Measurements from ENCODE around the gene NAP1L4. TPM values are rescaled to one million over a fixed set of nuclear protein-coding genes. Genes with fewer than 3 reads are reported as not detected.
"Not testable (repeated sequence)": the region's sequence is repeated elsewhere in the genome, so short reads cannot be mapped to it uniquely, and the experiment has no call there.

Gene NAP1L4
- total RNA-seq, 2 experiments from 2014 or later: 240 to 245 TPM

DNA sequence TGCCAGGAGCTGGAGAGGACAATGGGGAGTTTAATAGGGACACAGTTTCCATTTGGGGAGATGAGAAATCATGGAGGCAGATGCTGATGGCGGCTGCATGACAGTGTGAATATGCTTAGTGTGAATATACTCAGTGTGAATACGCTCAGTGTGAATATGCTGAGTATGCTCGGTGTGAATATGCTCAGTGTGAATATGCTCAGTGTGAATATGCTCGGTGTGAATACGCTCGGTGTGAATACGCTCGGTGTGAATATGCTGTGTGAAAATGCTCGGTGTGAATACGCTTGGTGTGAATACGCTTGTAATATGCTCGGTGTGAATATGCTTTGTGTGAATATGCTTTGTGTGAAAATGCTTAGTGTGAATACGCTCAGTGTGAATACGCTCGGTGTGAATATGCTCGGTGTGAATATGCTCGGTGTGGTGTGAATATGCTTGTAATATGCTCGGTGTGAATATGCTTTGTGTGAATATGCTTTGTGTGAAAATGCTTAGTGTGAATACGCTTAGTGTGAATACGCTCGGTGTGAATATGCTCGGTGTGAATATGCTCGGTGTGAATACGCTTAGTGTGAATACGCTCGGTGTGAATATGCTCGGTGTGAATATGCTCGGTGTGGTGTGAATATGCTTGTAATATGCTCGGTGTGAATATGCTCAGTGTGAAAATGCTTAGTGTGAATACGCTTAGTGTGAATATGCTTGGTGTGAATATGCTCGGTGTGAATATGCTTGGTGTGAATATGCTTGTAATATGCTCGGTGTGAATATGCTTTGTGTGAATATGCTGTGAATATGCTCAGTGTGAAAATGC lies 54.3 kb downstream of the NAP1L4 start:
- H3K36me3 Mint-ChIP-seq (ENCODE audit: low read depth): peaks cover 14% of the 10 kb centered on the region
- DNase-seq; H3K27me3 Mint-ChIP-seq (ENCODE audit: low read depth); H3K4me3 Mint-ChIP-seq; H3K27ac Mint-ChIP-seq; CTCF ChIA-PET; intact Hi-C loops (cut with micrococcal nuclease): not testable (repeated sequence)
- peaks cover 24% of the 10 kb centered on the region for H3K9me3 Mint-ChIP-seq
- peaks cover 10% of the 10 kb centered on the region for H3K4me1 Mint-ChIP-seq (ENCODE audit: low read depth)

DNA sequence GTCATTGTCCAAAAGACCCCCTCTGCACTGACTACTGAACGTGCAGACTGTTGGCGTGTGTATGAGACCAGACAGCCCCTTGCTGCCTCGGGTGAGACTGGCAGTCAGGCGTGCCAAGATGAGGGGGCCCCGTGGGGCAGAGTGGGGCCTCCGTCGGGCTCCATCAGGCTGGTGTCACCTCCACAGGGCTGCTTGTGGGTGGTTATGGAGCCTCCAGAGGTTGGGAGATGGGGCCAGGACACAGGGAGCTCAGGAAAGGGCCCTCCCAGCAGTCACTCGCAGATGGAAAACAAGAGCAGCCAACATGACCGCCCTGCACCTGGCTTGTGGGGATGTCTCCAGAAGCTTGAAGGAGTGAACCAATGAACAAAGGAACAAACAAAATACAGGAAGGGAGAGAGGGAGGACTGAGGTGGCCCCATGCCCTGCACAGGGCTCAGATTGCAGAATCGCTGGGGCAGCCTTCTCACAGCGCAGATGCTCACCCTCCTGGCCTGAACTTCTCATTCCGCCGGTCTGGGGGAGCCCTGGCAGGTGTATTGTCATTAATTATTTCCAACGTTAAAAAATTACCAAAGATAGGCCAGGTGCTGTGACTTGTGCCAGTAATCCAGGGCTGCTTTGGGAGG lies 57.4 kb downstream of the NAP1L4 start:
- Mint-ChIP-seq H3K9me3 (peaks cover 23% of the 10 kb centered on the region), H3K27ac (no peak overlapping the region), H3K36me3 (ENCODE audit: low read depth) (peaks cover 14% of the 10 kb centered on the region), H3K4me3 (no peak overlapping the region), H3K27me3 (ENCODE audit: low read depth) (peaks cover 4% of the 10 kb centered on the region), H3K4me1 (ENCODE audit: low read depth) (peaks cover 14% of the 10 kb centered on the region)
- intact Hi-C loops (cut with micrococcal nuclease): no loop called here
- no peak for DNase-seq
- CTCF ChIA-PET: interaction anchor here (1.0 to 1.6 kb wide), 3 partner anchors 9 to 157 kb away, joined by 4 to 5 read pairs (median 4); no protein-coding TSS in a partner anchor

DNA sequence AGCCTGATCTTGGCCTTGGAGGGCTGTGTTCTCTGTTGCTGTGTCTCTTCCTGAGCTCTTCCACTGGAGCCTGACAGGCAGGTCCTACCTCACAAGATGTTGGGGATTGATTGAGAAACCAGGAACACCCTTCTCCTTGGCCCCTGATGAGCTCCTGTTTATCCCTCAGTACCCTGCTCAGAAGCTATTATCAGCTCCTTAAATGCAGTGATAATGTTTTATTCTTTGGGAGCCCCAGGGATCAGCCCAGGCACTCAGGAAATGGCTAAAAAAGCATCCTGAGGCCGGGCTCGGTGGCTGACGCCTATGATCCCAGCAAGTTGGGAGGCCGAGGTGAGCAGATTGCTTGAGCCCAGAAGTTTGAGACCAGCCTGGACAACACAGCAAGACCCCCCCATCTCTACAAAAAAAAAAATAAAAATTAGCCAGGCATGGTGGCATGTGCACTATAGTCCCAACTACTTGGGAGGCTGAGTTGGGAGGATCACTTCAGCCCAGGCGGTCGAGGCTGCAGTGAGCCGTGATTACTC lies 58.0 kb downstream of the NAP1L4 start:
- intact Hi-C loops (cut with micrococcal nuclease): no loop called here
- H3K27ac Mint-ChIP-seq: no peak overlapping the region
- peaks cover 10% of the 10 kb centered on the region for H3K36me3 Mint-ChIP-seq (ENCODE audit: low read depth)
- no peak overlapping the region for H3K4me3 Mint-ChIP-seq
- DNase-seq: no peak
- CTCF ChIA-PET: interaction anchor here (1.0 to 1.6 kb wide), 4 partner anchors 9 to 157 kb away, joined by 4 to 5 read pairs (median 4); a partner anchor contains a TSS
- peaks cover 15% of the 10 kb centered on the region for H3K4me1 Mint-ChIP-seq (ENCODE audit: low read depth)
- peaks cover 5% of the 10 kb centered on the region for H3K27me3 Mint-ChIP-seq (ENCODE audit: low read depth)
- H3K9me3 Mint-ChIP-seq: peaks cover 18% of the 10 kb centered on the region

DNA sequence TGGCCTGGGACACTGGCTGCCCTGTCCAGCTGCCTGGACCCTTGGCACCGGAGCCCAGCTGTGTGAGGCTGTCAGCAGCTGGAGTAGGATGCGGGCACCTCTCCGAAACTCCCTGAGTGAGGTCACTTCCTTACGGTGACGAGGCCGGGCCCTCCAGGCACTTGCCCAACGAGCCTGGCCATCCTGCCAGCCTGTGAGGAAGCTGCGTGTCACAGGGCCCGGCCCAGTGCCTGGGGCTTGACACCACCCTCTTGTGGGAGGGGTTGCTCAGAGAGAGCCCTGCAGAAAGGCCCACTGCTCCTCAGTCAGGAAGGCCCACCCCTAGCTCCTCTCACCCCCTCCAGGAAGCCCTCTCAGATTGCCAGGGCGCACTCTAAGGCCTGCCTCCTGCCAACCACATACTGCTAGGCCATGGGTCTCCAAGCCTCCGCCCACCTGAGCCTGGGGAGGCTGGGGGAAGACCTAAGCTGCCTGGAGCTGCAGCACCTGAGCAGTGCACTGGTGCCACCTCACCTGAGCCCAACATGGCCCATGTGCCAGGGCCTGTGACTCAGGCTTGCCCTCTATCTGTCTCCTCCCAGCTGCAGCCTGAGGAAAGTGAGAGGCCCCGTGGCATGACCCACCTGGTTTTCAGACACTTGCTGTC lies 58.6 kb downstream of the NAP1L4 start:
- Mint-ChIP-seq H3K9me3 (peaks cover 12% of the 10 kb centered on the region), H3K27me3 (ENCODE audit: low read depth) (peaks cover 7% of the 10 kb centered on the region), H3K4me1 (ENCODE audit: low read depth) (peaks cover 17% of the 10 kb centered on the region), H3K27ac (no peak overlapping the region), H3K36me3 (ENCODE audit: low read depth) (peaks cover 4% of the 10 kb centered on the region), H3K4me3 (no peak overlapping the region)
- CTCF ChIA-PET: interaction anchor here (1.0 to 1.6 kb wide), 4 partner anchors 10 to 158 kb away, joined by 4 to 5 read pairs (median 4); a partner anchor contains a TSS
- intact Hi-C loops (cut with micrococcal nuclease): no loop called here
- DNase-seq: peak; percentile 72

DNA sequence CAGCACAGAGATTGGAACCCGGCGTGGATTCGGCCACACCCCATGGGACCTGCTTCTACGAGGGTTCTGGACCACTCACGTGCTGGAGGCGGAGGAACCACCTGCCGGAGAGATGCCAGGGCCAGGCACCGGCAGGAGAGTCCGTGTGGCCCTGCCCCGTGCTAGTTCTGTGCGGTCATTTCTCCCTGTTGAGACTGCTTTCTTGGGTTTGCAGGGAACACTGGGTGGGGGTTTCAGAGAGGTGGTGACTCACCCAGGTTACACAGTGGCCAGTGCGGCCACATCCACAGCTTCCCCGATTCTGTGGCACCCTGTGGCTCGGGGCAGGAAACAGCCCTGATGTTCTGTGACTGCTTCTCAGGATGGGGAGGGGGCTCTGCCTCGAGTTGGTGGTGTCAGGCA lies 59.3 kb downstream of the NAP1L4 start:
- intact Hi-C loops (cut with micrococcal nuclease): no loop called here
- peaks cover 13% of the 10 kb centered on the region for H3K27me3 Mint-ChIP-seq (ENCODE audit: low read depth)

DNA sequence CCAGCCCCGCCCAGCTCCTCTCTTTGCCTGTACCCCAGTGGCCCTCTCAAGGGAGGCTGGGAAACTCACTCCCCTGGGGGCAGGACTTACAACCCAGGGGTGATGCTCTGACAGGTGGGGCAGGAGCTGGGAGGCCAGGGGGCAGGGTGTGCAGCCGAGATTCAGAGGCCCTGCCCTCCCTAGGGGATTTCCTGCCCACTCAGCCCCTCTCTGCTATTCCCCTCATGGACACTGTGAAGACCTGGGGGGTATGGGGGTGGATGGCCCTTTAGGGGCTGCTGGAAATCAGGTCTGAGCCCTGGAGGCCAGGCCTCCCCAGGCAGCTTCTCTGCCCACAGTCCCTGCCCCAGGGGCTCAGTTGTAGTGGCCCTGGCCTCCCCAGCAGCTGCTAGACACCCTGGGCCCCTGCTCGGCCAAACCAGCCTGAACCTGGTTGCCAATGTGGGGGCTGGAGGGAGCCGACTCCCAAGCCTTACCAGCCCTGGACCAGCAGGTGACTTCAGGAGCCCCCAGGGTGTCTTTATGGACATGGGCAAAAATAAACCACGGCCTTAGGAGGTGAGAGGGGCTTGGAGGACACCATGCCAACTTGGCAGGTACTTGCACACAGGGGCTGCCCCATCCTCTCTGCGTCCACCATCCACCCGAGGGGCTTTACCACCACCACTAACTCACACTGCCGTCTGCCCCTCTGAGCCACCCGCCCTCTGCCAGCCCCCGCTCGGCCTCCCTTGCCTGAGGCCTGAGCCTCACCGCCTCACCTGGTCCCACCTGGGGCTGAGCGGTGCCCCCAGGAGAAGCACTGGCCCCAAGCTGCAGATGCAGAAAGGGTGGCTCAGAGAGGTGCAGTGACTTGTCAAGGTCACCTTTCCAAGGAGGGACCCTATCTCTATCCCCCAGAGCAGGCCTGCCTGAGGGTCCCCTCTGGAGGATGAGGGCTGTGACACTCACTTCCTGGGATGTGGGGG lies 60.1 kb downstream of the NAP1L4 start:
- peaks cover 18% of the 10 kb centered on the region for H3K27me3 Mint-ChIP-seq (ENCODE audit: low read depth)
- intact Hi-C loops (cut with micrococcal nuclease): no loop called here
- no peaks in the 10 kb centered on the region for H3K36me3 Mint-ChIP-seq (ENCODE audit: low read depth)
- peaks cover 24% of the 10 kb centered on the region for H3K4me1 Mint-ChIP-seq (ENCODE audit: low read depth)
- DNase-seq: no peak
- no peak overlapping the region for H3K27ac Mint-ChIP-seq
- CTCF ChIA-PET: interaction anchor here (1.7 to 2.2 kb wide), 2 partner anchors 13 to 159 kb away, joined by 3 to 17 read pairs; no protein-coding TSS in a partner anchor
- H3K9me3 Mint-ChIP-seq: no peaks in the 10 kb centered on the region
- no peak overlapping the region for H3K4me3 Mint-ChIP-seq

More for the DNA sequence above, 59.3 kb downstream of the NAP1L4 start:
- H3K4me1 Mint-ChIP-seq (ENCODE audit: low read depth): peaks cover 22% of the 10 kb centered on the region
- no peak overlapping the region for H3K4me3 Mint-ChIP-seq
- CTCF ChIA-PET: interaction anchor here (1.0 to 1.7 kb wide), 3 partner anchors 11 to 30 kb away, joined by 3 to 4 read pairs (median 4); a partner anchor contains a TSS
- H3K9me3 Mint-ChIP-seq: peaks cover 5% of the 10 kb centered on the region
- H3K27ac Mint-ChIP-seq: no peak overlapping the region
- DNase-seq: no peak
- peaks cover 2% of the 10 kb centered on the region for H3K36me3 Mint-ChIP-seq (ENCODE audit: low read depth)

DNA sequence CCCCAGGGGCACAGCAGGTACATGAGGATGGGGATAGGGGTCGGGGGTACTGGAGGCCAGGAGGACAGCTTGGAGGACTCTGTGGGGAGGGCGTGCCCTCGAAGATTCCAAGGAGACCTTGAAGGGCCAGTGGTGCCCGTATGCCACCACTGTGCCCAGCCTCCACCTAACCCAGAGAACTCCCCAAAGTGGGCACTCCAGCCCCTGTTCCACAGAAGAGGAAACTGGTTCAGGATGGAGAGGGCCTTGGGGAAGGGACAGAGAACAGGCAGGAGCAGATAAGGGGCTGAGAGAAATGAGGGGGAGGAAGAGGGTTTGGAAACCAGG lies 60.7 kb downstream of the NAP1L4 start:
- intact Hi-C loops (cut with micrococcal nuclease): no loop called here
- Mint-ChIP-seq H3K27me3 (ENCODE audit: low read depth) (peaks cover 19% of the 10 kb centered on the region), H3K4me3 (no peak overlapping the region), H3K27ac (no peak overlapping the region), H3K4me1 (ENCODE audit: low read depth) (peaks cover 24% of the 10 kb centered on the region), H3K9me3 (no peaks in the 10 kb centered on the region), H3K36me3 (ENCODE audit: low read depth) (no peaks in the 10 kb centered on the region)
- CTCF ChIA-PET: interaction anchor here (1.7 to 2.2 kb wide), 2 partner anchors 14 to 159 kb away, joined by 3 to 17 read pairs; no protein-coding TSS in a partner anchor
- no peak for DNase-seq

DNA sequence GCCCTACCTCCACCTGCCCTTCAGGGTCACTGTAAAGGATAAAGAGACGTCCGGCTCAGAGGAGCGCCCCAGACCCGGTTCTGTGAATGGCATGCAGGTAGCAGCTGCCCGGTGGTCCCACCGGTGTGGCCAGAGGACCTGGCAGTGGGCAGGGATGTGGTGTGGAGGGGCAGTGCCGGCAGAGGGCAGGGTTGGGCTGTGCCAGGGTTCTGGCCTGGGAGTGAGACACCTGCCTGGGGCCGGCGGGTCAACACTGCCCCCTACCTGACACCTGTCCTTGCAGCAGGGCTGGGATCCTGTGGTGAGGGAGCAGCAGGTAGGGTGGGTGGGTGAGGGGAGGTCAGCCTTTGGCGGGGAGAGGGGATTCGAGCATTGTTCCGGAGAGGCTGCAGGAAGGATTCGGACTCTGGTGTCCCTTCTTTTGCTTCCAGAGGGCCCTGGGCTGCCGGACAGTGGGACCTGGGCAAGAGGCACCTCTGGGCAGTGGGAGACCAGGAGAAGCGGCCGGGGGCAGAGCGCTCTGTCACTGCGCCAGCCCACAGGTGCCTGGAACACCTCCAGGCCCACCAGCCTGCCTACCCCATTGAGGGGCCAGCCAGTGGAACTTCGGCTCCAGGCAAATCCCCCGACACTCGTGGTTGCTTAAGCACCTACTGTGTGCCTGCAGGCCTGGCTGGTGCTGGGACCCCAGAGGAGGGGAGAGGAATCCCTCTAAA lies 61.3 kb downstream of the NAP1L4 start:
- Mint-ChIP-seq H3K36me3 (ENCODE audit: low read depth) (no peaks in the 10 kb centered on the region), H3K4me3 (peak overlapping the region; percentile 66), H3K4me1 (ENCODE audit: low read depth) (peaks cover 24% of the 10 kb centered on the region), H3K27me3 (ENCODE audit: low read depth) (peaks cover 20% of the 10 kb centered on the region), H3K27ac (peak overlapping the region; percentile 72), H3K9me3 (no peaks in the 10 kb centered on the region)
- intact Hi-C loops (cut with micrococcal nuclease): loop anchor here (1.0 kb wide), 4 partner anchors 39 to 399 kb away; partner anchors contain the start of gene NAP1L4
- DNase-seq: peak; percentile 83
- CTCF ChIA-PET: interaction anchor here (1.1 to 2.2 kb wide), 9 partner anchors 9 to 398 kb away, joined by 3 to 18 read pairs (median 3); no protein-coding TSS in a partner anchor

DNA sequence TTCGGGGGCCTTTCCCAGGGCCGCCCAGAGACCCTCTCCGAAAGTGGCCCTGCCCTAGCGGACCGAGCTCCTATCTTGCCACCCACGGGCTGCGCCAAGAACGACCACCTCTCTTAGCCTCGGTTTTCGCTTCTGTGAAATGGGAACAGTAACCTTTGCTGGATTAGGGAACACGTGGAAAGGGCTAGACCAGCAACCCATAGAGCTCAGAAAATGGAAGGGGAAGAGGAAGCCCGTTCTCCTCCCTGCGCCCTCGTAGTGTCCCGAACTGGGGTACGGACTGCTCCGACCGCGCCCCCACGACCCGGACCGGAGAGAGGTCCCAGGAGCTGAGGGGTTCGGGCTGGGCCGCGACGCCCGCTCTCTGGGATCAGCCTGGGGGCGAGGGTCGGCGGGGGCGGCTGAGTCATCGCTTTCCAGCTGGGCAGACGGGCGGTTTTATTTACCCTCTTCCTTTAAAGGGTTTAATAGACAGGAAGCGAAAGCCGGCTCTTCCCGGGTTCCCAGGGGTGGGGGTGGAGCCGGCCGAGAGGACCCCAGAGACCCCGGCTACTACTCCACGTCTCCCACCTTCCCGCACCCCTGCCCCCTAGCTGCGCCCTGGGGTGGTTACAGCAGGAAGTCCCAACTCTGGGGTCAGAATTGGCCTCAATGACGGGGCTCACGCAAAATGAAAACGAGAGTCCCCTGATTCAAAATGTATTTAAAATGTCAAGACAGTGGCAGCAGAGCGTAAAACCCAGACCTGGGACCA lies 62.0 kb downstream of the NAP1L4 start:
- DNase-seq: peak; percentile 66
- H3K9me3 Mint-ChIP-seq: no peaks in the 10 kb centered on the region
- H3K27me3 Mint-ChIP-seq (ENCODE audit: low read depth): peaks cover 20% of the 10 kb centered on the region

DNA sequence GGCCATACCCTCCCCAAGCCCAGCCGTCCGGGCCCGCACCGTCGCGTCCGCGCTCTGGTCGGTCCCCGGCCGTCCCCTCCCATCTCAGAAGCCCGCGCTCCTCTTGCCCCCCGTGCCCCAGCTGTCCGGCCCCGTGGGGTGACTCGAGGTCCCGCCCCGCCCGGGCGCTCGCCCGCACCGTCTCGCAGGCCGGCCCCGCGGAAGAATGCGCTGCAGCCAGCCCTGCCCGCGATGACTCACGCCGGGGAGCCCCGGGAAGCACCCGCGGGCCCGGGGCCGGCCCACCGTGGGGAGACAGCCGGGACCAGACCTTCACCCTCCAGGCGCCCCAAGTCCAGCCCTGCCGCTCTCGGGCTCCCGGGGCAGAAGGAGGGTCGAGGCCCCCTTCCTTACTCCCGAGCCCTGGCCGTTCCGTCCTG lies 62.6 kb downstream of the NAP1L4 start:
- peak overlapping the region; percentile 75 for H3K4me3 Mint-ChIP-seq
- no peaks in the 10 kb centered on the region for H3K36me3 Mint-ChIP-seq (ENCODE audit: low read depth)
- peaks cover 24% of the 10 kb centered on the region for H3K4me1 Mint-ChIP-seq (ENCODE audit: low read depth)
- peaks cover 20% of the 10 kb centered on the region for H3K27me3 Mint-ChIP-seq (ENCODE audit: low read depth)
- no peak overlapping the region for H3K27ac Mint-ChIP-seq
- peak; percentile 66 for DNase-seq
- intact Hi-C loops (cut with micrococcal nuclease): loop anchor here (1.0 kb wide), 1 partner anchor 27 kb away; a partner anchor contains a TSS
- CTCF ChIA-PET: interaction anchor here (0.6 to 2.2 kb wide), 14 partner anchors 9 to 666 kb away, joined by 3 to 18 read pairs (median 4); partner anchors contain the start of gene CDKN1C
- H3K9me3 Mint-ChIP-seq: no peaks in the 10 kb centered on the region

More for the DNA sequence above, 62.0 kb downstream of the NAP1L4 start:
- intact Hi-C loops (cut with micrococcal nuclease): loop anchor here (1.0 kb wide), 5 partner anchors 28 to 398 kb away; partner anchors contain the start of gene NAP1L4
- Mint-ChIP-seq H3K27ac (peak overlapping the region; percentile 72), H3K36me3 (ENCODE audit: low read depth) (no peaks in the 10 kb centered on the region), H3K4me3 (peak overlapping the region; percentile 75), H3K4me1 (ENCODE audit: low read depth) (peaks cover 24% of the 10 kb centered on the region)
- CTCF ChIA-PET: interaction anchor here (0.6 to 2.2 kb wide), 14 partner anchors 9 to 667 kb away, joined by 3 to 18 read pairs (median 4); partner anchors contain the start of gene CDKN1C
